Tibial nerve (tissue), 4 donors: ENCODE measurements around the gene KRTAP10-2. TPM values are rescaled to one million over a fixed set of nuclear protein-coding genes. Genes with fewer than 3 reads are reported as not detected.

Experiments
- DNase-seq, 2 donors: peaks; one replicate each; pipeline ENCODE4 v3.0.0-alpha.2; 2019; ENCODE audit warnings: low spot score in 2 of 2
- H3K27ac ChIP-seq, 4 donors: fragments of 200-600 bp; sonication (generic) in 3 of 4; one replicate each; pipeline ENCODE4 v1.5.1; 2017 to 2019; ENCODE audit warnings: mild to moderate bottlenecking in 1 of 4
- H3K27me3 ChIP-seq, 2 donors: fragments of 200-600 bp; sonication (generic) in 1 of 2; one replicate each; pipeline versions ENCODE4 v1.5.1 to v1.6.0; 2017 to 2019
- H3K36me3 ChIP-seq, 3 donors: fragments of 200-600 bp; sonication (generic); one replicate each; pipeline ENCODE4 v1.5.1; 2018 to 2019
- H3K4me1 ChIP-seq, 4 donors: fragments of 200-600 bp; sonication (generic) in 3 of 4; one replicate each; pipeline ENCODE4 v1.5.1; 2017 to 2019
- H3K4me3 ChIP-seq, 4 donors: fragments of 200-600 bp; sonication (generic) in 3 of 4; one replicate each; pipeline ENCODE4 v1.5.1; 2017 to 2019; ENCODE audit warnings: mild to moderate bottlenecking in 1 of 4, moderate library complexity in 1 of 4
- H3K9me3 ChIP-seq, 4 donors: fragments of 200-600 bp; sonication (generic) in 3 of 4; one replicate each; pipeline ENCODE4 v1.5.1; 2017 to 2019
- EP300 ChIP-seq, 2 donors: sonication (generic); formaldehyde crosslinking; IDR thresholded peaks; one replicate each; pipeline ENCODE4 v1.6.1; 2017; ENCODE audit warnings: antibody characterized with exemption in 2 of 2, mild to moderate bottlenecking in 1 of 2
- POLR2A ChIP-seq, 2 donors: fragments of 450-650 bp; IDR thresholded peaks; one replicate each; pipeline ENCODE4 v1.6.1; 2017; ENCODE audit warnings: antibody characterized with exemption in 2 of 2, mild to moderate bottlenecking in 2 of 2, moderate library complexity in 2 of 2
- WGBS, 2 donors: methylation state at CpG; one replicate each; pipeline ENCODE4 v1.1.5; 2018; 5-methylcytosine and 5-hydroxymethylcytosine counted together
- total RNA-seq, 4 donors: library from RNA; depleted of rRNA; stranded (reverse); fragments of >200 nt; gene quantifications; one replicate each; pipeline ENCODE4 v1.1.0, GENCODE V29; 2016
- TF ChIP-seq, protein P1 (sequence below), 5 experiments: fragments of 200-600 bp in 3 of 5; fragments of 450-650 bp in 2 of 5; sonication (generic) in 3 of 5; IDR thresholded peaks; one replicate each; pipeline ENCODE4 v1.5.1; 2016 to 2019; ENCODE audit warnings: antibody characterized with exemption in 5 of 5, mild to moderate bottlenecking in 3 of 5, moderate library complexity in 2 of 5

Gene KRTAP10-2
- total RNA-seq, 4 donors from 2014 or later, result not detected

- no peak overlapping the region for H3K27ac ChIP-seq
- no peaks in the 10 kb centered on the region for H3K4me1 ChIP-seq
- no peaks in the 10 kb centered on the region for H3K36me3 ChIP-seq
- no peak for DNase-seq
- 79 to 90% methylated on average over 14 to 15 of the region's 15 CpGs for WGBS, 2 donors
- TF ChIP-seq EP300 (IDR thresholded peaks at IDR 0.05), result no peak
- TF ChIP-seq, protein P1, sequence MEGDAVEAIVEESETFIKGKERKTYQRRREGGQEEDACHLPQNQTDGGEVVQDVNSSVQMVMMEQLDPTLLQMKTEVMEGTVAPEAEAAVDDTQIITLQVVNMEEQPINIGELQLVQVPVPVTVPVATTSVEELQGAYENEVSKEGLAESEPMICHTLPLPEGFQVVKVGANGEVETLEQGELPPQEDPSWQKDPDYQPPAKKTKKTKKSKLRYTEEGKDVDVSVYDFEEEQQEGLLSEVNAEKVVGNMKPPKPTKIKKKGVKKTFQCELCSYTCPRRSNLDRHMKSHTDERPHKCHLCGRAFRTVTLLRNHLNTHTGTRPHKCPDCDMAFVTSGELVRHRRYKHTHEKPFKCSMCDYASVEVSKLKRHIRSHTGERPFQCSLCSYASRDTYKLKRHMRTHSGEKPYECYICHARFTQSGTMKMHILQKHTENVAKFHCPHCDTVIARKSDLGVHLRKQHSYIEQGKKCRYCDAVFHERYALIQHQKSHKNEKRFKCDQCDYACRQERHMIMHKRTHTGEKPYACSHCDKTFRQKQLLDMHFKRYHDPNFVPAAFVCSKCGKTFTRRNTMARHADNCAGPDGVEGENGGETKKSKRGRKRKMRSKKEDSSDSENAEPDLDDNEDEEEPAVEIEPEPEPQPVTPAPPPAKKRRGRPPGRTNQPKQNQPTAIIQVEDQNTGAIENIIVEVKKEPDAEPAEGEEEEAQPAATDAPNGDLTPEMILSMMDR (IDR thresholded peaks at IDR 0.05), result no peak
- TF ChIP-seq POLR2A (IDR thresholded peaks at IDR 0.05), result no peak
- H3K27me3 ChIP-seq, result peaks cover 0 to under 1% of the 10 kb centered on the region in 2 donors
- no peak overlapping the region for H3K4me3 ChIP-seq
- H3K9me3 ChIP-seq, result no peaks in the 10 kb centered on the region
These were observed 34.0 kb downstream of the KRTAP10-2 start for GRCh38 chr21:44517175-44517899.

DNA sequence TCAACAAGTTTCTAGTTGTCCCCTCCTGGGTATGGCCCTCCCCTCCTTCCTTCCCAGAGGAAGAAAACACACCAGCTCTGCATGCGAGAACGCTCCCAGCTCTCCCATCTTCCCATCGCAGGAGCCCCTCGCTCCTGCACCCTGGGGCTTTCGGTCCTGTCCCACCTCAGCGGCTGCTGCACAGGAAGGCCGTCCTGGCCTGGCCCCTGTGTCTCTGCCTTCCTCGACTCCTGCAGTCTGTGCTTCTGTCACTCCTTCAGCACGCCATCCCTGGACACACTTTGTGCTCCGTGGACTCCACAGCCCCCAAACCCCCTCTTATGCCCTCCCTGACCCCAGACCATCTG, 34.5 kb downstream of the KRTAP10-2 start:
- no peaks in the 10 kb centered on the region for H3K9me3 ChIP-seq
- H3K36me3 ChIP-seq, result no peaks in the 10 kb centered on the region
- no peak overlapping the region for H3K27ac ChIP-seq
- 81 to 89% methylated on average over 10 of the region's 10 CpGs for WGBS, 2 donors
- H3K4me1 ChIP-seq, result no peaks in the 10 kb centered on the region
- TF ChIP-seq POLR2A (IDR thresholded peaks at IDR 0.05), result no peak
- TF ChIP-seq, protein P1 (IDR thresholded peaks at IDR 0.05), result no peak
- TF ChIP-seq EP300 (IDR thresholded peaks at IDR 0.05), result no peak
- no peak overlapping the region for H3K4me3 ChIP-seq
- DNase-seq, result no peak
- H3K27me3 ChIP-seq, result peaks cover 0 to 6% of the 10 kb centered on the region in 2 donors

DNA sequence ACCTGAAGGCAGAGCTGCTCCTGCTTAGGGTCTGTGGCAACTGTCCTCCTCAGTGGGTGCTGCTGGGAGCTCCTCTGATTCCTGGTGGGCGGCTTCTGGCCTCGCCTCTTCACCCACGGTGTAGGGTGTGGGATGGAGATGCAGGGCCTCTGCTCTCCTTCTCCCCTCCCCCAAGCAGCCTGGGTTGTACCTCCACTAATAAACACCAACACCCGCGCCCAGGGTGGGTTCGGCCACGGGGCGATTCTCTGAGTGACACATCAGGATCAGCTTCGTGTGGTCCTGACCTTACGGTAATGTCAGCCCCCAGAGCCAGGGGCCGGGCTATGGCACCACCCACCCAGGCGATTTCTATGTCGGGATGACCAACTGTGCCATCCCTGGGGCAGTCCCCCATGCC, 35.0 kb downstream of the KRTAP10-2 start:
- H3K36me3 ChIP-seq, result no peaks in the 10 kb centered on the region
- WGBS, 2 donors, result 79 to 88% methylated on average over 11 to 13 of the region's 13 CpGs
- no peak overlapping the region for H3K4me3 ChIP-seq
- H3K9me3 ChIP-seq, result no peaks in the 10 kb centered on the region
- no peak for DNase-seq
- peaks cover 0 to 10% of the 10 kb centered on the region in 2 donors for H3K27me3 ChIP-seq
- no peaks in the 10 kb centered on the region for H3K4me1 ChIP-seq
- no peak for TF ChIP-seq POLR2A (IDR thresholded peaks at IDR 0.05)
- TF ChIP-seq, protein P1 (IDR thresholded peaks at IDR 0.05), result no peak
- TF ChIP-seq EP300 (IDR thresholded peaks at IDR 0.05), result no peak
- no peak overlapping the region for H3K27ac ChIP-seq

DNA sequence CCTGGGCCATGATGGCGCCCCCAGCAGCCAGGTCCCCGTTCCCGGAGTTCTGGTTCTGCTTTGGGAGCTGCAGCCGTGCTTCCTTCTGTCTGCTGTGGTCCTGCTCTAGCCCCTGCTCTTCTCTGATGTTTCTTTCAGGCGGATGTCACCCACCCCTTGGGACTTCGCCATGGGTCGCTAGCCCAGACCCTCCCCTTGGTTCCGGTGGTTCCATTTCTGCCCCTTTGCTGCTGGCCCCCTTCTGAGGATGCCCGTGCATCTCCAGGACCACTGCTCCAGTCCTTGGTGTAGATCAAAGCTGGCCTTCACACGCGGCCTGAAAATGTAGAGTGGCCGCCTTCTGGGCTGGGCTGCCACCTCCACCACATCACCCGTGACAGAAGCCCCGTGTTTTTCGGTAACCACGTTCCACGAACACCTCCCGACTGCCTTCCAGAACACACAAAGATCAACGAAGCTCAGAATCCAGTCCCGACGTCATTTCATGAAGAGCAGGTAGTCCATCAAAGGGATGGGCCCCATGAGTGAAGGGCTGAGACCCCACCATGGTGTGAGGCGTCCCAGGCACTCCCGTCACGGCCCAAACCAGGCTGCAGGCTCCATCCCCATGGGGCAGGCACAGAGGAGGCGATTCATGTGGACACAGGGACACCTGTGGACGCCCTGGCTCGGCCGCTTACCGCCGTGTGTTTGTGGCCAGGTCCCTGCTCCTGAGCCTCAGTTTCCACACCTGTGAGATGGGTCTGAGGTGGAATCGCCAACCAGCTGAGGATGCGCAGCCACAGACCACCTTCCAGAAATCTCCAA, 35.7 kb downstream of the KRTAP10-2 start:
- H3K27me3 ChIP-seq, result peaks cover 0 to 18% of the 10 kb centered on the region in 2 donors
- peaks cover 0 to 3% (median under 1%) of the 10 kb centered on the region in 4 donors for H3K4me1 ChIP-seq
- no peak for DNase-seq
- 87 to 89% methylated on average over 32 of the region's 32 CpGs for WGBS, 2 donors
- TF ChIP-seq, protein P1 (IDR thresholded peaks at IDR 0.05), result no peak
- TF ChIP-seq POLR2A (IDR thresholded peaks at IDR 0.05) (no peak), EP300 (IDR thresholded peaks at IDR 0.05) (no peak)
- no peak overlapping the region for H3K4me3 ChIP-seq
- no peak overlapping the region for H3K27ac ChIP-seq
- H3K36me3 ChIP-seq, result no peaks in the 10 kb centered on the region
- H3K9me3 ChIP-seq, result no peaks in the 10 kb centered on the region
